GM18507 (cell line): ENCODE results near the gene MORN5.

Source experiments
- DNase-seq: peaks from one replicate; pipeline ENCODE4 v3.0.0; 2011; ENCODE audit warnings: low read depth; ENCODE audit not compliant: insufficient read length; ENCODE audit errors: extremely low spot score
- FAIRE-seq: peaks from 2 replicates; lab custom pipeline; 2011; peaks lifted over from hg19 to GRCh38; lab: Jason Lieb, UNC

MORN5 gene

DNA sequence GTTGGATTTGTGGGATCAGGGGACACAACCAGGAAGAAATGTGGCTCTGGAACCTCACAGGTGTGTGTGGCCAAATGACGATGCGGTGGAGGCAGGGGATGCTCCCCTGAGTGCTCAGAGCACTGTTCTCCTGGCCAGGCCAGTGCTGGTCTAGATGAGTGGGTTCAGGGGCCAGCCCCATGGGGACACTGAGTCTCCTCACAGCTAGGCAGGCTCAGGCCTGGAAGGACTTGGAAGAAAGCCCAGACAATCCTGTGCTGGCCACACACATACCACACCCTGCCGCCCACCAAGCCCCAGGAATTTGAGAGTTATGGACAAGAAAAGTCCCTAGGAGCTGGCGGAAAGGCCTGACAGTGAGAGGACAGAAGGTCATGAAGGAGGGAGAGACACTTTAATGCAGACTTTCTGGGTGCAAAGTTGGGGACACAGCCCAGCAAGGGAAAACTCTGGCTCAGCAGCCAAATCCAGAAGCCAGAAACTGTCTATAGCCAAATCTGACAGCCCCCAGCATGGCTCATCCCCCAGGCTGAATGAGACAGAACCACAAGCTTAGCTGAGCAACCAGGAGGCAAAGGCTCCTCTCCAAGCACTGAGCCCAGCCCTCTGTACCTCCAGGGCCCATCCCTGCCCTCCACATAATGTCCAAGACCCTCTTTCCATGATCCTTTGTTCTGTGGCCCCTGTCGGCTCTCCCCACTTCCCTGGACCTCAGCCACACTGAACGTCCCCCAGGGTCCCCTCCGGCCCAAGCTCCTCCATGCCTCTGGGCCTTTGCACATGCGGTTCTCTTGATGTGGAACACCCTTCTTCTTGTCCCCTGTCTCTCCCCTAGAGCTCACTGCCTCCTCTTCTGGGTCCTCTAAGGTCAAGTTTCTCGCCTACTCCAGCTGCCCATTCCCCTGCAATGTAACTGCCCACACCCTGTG is 46.7 kb downstream of the MORN5 start:
- DNase-seq (no peak), FAIRE-seq (no peak)

DNA sequence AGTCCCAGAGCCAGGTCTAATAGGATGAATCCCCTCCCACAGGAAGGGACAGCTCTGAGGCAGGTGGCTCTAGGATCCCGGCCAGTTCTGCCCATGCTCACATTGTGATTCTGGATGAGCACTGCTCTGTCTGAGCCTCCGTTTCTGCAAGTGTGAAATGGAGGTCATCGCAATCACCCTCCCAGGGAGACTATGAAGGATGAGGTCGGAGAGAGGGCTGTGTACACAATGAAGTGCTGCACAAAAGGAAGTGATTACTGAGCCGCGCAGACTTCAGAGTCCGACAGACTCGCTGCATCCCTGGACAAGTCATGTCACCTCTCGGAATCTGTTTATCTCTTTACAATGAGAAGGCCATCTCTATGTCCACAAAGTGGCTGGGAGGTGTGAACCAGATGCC is 47.4 kb downstream of the MORN5 start:
- no peak for FAIRE-seq
- no peak for DNase-seq

DNA sequence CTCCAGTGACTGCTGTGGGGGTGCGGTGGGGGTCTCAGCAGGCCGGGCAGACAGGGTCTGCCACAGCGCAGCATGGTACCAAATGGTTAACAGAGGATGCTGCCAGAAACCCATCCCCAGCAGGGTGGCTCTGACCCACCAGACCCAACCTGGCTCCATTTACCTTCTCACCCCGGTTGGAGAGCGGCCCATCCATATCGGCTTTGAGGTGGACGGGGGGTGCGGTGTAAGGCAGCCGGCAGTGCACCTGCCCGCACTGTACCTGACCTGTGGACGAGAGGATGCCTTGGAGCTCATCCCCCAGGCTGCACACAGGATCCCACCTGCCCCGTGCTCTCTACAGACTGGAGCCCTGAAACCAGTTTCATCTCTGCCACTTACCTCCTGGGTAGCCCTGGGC is 49.7 kb downstream of the MORN5 start:
- FAIRE-seq, result no peak

DNA sequence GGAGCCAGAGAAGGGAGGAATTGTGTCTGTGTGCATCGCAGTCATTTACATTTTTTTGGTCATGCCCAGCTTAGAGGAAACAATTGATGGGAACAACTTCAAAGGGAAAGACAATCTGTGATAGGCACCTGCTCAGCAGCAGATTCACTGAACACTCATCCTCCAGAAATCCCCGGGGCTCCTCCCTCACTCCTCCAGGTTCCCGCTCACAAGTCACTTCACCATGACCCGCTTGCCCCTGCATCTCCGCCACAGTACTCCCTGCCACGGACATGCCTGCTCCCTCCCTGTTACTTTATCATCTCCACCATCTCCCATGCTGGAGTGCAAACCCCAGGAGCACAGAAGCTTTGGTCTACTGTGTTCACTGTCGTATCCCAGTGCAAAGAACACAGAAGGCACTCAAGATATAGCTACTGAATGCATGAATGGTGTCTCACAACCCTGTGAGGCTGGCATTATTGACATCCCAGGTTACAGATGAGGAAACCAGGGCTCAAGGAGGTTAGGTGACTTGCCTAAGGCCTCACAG is 52.8 kb downstream of the MORN5 start:
- FAIRE-seq (no peak), DNase-seq (no peak)

More for the DNA sequence above, 49.7 kb downstream of the MORN5 start:
- DNase-seq, result no peak

DNA sequence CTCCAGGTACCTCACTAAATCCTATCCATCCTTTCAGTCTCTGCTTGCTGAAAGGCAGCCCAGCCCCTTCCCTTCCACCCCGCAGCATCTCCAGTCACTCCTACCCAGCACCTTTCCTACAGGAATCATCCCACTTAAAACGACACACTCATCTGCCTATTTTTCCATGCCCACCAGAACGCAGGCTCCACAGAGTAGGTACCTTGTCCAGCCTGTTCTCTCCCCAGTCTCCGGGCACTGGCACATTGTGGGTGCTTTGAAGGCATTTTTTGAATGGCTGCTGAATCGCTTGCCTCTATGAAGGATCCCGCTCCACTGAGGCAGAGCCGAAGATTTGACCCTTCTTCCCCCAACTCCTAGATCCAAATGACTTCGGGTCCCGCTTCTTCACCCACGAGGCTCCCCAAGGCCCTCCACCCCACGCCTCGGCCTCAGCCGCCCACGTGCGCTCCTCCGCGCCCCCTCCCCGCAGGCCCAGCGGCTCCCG is 53.4 kb downstream of the MORN5 start:
- FAIRE-seq (no peak), DNase-seq (no peak)

DNA sequence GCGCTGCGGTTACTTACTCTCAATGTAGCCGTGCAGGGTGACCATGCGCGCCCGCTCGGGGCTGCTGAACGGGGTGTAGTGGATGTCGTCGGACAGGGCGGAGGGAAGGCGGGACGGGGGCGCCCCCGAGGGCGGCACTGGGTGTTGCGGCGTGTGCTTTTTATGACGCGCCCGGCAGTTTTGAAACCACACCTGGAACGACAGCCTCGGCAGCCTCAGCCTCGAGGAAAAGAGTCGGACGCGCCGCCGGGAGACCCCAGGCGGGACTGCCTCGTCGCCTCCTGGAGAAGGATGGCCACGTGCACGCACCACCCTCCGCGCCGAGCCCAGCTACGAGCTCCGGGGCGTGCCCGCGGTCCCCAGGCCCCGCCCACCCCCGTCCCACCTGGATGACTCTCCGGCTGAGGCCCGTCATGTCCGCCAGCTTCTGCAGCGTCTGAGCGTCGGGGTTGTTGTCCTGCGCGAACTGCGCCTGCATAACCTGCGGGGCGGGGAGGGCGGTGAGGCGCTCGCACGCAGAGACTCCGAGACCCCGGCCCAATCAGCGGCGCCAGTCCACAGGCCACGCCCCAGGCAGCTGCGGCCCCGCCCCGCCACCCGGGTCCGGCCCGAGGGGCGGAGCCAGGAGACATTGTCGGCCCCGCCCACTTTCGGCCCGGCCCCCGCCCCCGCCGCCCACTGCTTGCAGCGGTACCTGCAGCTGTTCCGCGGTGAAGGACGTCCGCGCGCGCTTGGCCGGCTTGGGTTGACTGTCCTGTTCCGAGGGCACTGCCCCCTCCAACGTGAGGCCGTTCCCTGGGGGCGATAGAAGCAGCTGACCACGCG is 54.1 kb downstream of the MORN5 start:
- FAIRE-seq (no peak), DNase-seq (peak; percentile 58)

DNA sequence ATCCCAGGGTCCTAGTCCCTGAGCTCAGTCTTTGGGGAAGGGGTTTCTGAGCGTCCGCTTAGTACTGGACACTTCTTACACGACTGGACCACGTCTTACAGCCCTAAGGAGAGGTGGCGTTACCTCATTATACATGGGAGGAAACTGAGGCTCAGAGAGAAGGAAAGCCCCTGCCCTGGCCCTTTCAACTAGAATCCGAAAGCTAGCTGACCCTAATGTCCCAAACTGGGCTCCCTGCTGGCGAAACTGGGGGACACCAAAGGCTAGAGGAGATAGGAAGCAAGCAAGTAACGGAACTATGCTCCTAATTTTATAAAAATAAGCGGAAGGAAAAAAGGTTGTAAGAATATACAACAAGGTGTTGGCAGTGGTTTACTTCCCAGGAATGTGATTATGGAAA is 54.8 kb downstream of the MORN5 start:
- FAIRE-seq, result no peak
- DNase-seq, result no peak

DNA sequence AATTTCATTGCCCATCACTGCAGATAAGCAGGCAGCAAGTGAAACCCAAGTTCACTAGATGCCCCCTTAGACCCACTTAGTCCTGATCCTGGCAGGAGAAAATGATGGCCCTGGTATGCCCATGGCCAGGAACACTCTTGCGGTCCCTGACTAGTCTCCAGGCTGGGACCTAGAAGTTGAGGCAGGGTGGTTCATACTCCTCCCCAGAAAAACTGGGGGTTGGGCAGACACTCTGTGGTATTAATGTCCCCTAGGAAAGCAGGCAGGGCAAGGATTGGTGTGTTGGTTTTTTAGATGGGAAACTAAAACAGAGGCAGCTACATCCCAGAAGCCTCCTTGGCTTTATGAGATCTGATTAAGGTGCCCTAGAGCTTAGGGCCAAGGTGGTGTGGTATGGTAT is 56.0 kb downstream of the MORN5 start:
- FAIRE-seq (no peak), DNase-seq (no peak)

DNA sequence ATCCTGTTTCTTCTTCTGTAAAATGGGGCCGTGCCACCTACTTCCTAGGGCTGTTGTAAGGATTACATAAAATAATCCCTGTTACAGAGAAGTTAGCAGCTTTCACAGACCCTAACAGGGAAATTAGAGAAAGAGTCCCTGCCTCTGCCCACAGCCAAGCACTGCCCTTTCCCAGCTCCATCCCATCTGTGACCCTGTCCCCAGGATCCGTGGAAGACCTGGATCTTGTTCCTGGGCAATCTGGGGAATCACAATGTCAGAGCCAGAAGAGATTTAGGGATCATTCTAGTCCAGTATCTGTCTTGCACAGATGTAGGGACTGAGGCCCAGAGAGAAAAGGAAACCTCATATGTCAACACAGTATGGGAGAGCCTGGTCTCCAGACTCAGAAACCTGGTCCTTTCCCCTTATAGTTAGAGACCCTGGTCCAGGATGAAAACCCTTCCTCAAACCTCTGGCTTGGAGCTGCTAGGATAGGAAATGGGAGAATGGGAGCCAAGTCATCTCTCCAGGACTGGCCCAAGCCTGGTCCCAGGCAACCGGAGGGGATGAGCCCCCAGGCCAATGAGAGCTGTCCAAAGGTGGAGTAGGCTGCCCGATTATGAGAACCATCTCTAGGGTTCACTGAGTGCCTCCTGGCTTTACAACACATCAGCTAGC is 56.6 kb downstream of the MORN5 start:
- FAIRE-seq (no peak), DNase-seq (no peak)

DNA sequence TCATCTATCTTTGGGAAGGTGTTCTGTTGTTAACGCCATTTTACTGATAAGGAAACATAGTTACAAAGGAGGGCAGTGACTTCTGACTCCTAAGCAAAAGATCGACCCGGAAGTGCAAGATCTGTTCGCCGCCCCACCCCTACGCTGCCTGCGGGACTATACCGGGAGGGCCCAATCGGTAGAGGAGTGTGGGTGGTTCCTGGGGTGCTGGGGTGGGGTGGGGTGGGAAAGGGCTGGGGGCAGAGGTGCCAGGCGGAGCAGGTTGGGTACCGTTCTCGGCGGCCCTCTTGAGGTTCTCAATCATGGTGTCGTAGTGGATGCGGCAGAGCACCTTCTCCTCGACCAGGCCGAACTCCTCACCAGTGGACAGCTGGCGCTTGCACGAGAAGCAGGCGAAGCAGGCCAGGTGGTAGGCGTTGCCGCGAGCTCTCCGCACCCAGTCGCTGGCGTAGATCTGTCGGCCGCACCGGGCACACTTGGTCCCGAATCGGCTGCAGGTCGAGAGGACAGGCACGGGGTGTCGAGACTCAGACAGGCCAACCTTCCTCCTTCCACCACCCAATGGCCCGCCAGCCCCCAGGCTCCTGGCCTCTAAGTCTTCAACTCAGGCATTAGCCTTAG is 57.2 kb downstream of the MORN5 start:
- FAIRE-seq, result no peak
- no peak for DNase-seq

DNA sequence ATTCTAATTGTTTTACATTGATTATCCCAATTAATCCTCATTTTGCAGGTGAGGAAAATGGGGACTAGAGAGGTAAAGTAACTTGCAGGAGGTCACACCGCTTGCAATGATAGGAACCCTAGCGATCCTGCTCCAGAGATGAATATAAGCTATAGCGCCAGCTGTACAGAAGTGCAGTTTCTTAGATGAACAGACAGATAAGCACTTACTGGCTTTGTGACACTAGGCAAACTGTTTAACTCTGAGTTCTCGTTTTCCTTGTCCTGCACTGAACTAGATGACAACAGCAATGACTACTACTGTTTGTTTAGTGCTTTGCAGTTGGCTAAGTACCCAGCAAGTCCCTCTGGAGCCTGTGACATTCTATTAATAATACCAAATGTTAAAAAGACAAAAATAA is 57.9 kb downstream of the MORN5 start:
- no peak for FAIRE-seq

DNA sequence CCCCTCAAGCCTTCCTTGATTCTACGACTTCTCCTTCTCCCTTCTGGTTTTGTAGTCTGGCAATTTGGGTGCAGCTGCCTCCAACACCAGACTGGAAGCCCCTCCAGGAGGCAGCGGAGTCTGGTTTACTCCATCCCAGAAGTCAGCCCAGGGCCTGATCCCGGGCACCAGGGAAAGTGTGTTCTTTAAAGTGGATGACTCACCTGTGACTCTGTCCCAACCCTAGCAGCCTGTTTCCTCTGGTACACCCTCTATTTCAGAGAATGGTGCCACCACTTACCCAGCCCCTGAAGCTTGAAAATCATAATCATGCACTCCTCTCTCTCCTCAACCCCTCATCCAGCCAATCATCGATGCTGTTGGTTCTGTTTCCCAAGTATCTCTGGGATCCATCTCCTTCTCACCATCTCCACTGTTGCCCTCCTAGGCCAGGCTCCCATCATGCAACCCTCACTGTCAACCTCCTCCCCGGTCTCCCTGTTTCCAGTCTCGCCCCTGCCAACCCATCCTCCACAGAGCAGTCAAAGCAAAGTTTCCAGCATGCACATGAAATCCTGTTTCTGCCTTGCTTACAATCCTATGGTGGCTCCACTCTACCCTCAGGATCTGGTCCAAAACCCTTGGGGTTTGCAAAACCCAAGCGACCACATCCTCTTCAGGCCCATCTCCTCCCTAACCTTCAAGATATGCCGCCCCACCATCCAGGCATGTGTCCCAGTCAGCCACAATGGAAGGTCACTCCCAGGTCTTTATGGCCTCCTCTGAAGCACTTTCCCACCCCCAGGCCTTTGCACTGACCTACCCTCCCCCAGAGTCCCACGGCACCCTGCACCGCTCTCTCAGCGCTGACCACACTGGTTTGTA is 58.6 kb downstream of the MORN5 start:
- FAIRE-seq (no peak), DNase-seq (no peak)

More for the DNA sequence above, 57.9 kb downstream of the MORN5 start:
- no peak for DNase-seq

DNA sequence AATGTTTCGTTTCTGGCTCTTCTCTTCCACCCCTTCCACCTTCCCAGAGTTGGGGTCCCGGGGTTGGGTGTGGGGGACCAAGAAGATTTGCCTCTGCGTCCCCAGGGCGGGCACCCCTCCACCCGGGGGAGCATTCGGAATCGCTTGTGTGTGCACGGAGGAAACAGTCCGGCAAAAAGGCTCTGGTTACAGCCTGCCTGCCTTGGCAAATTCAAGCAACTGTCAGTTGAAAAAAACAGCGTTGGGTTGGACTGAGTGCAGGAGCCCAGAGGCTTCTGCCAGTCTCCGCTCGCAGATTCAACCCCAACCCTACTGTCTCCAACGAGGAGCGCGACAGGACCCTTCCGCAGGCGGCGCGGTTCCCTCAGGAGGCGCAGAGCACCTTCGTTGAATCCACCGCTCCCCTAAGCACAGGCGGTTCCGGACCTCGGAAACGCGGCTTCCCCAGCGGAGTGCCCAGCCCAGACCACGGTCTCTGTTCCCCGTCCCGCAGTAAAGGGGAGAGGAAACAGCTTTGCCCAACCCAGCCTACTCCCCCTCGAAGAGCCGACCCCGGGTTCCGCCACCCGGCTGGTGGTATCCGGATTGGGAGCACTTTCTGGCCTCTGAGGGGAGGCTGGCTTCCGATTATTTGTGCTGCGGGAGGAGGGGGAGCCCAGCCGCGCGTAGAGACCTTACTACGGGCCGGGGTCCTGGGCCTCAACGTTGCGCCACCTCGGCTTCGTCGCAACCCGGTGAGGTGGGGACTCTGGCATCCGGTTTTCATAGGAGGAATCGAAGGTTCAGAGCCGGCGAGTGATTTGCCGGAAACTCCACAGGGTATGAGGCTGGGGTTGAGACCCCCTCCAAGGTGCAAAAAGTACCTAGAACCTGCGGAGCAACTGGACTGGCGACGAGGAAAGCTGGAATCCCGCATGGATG is 59.5 kb downstream of the MORN5 start:
- DNase-seq, result no peak

DNA sequence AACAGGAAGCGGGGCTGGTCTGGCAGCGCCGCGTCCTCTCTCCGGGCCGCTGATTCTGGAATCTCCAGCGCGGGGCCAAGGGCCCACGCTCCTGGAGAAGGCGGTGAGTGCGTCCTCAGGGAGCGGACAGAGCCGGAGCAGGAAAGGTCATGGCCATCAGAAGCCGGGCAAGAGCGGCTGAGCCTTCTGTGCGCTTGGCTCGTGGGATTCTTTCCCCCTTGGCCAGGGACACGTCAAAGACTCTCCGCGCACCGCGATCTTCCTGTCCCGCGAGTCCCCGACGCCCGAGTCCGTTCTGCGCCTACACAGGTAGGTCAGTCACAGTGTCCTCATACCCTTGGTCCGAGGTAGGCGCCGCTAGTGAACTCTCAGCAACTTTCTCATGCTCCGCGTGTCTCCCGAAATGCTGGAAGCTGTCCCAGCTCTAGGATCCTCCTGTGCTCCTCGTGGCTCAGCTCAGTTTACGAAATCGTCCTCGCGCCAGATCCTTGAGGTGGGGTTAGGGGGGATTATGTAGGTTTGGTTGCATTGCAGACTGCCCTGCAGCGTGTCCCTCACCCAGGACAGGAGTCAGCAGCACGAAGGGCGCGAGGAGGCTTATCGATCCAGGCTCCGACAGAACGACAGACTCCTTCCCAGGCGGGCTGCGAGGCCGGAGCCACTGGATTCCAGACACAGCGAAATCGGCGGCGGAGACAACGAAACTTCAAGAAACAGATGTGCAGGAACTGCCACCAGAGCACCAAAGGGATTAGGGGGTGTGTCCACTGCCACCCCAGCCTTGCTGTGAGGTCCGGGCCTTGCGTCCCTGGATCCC is 60.4 kb downstream of the MORN5 start:
- FAIRE-seq (no peak), DNase-seq (no peak)

More for the DNA sequence above, 59.5 kb downstream of the MORN5 start:
- FAIRE-seq, result no peak

DNA sequence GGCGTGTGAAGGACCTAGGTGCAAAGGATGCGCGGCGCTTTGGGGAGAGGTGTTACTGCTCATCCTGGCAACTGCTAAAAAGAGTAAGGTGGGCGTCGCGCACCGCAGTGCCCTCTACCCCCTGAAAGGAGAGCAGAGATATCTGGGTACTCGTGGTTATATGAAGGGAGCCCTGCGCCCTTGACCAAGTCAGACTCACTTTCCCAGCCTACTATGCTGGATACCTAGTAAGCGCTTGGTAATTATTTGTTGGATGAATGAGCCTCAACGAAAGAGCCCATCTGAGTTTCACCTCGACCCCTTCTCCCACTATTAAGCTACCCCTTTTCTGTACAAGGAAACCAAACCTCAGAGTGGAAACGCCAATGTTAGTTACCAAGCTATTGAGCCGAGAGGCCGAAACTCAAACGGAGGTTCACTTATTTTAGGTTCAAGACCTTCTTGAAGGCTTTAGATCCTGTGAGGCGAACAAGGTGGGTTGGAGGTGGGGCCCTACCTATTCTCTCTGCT is 61.0 kb downstream of the MORN5 start:
- FAIRE-seq (no peak), DNase-seq (no peak)

DNA sequence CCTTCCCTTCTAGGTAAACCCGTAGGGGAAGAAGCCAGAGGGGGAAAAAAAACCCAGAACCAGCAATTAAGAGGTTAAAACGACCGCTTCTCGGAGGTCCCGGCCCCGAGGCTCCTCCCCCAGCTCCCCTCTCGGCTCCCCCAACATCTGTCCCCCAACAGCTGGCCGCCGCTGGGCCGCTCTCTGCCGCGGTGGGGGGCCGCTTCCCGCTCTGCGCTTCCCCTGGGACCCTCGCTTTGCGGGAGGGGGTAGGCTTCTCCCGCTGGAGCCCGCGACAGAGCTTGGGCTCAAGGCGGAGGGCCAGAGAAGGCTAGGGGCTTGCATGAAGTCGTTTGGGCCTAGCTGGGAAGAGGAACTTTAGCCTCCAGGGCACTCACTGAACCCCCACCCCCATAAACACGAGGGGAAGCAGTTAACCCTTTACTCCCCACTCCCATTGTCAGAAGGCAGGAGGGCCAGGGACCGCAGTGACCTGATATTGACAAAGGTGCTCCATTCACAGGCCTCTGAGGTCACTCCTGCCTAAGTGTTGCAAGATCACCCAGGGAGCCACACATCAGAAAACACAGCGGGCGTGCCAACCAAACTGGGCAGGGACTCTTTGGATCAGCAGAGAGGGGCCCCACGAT is 61.6 kb downstream of the MORN5 start:
- FAIRE-seq, result no peak
- no peak for DNase-seq
